Colonic mucosa (tissue), 4 donors: ENCODE results near the gene PLCD1. TPM values are rescaled to one million over a fixed set of nuclear protein-coding genes. Genes with fewer than 3 reads are reported as not detected.

ENCODE experiments used
- DNase-seq: peaks from one replicate; pipeline ENCODE4 v3.0.0-alpha.2; 2020
- H3K27ac ChIP-seq: fragments of 200-600 bp; one replicate; pipeline ENCODE4 v1.8.0; 2021
- H3K27me3 ChIP-seq: fragments of 200-600 bp; one replicate; pipeline ENCODE4 v1.8.0; 2021
- H3K36me3 ChIP-seq: fragments of 200-600 bp; one replicate; pipeline ENCODE4 v1.8.0; 2021
- H3K4me1 ChIP-seq: fragments of 200-600 bp; one replicate; pipeline ENCODE4 v1.8.0; 2021; ENCODE audit warnings: mild to moderate bottlenecking
- H3K4me3 ChIP-seq: fragments of 200-600 bp; one replicate; pipeline ENCODE4 v1.8.0; 2021
- H3K9ac ChIP-seq, 2 donors: one replicate each; pipeline ENCODE4 v1.7.0; 2013; ENCODE audit warnings: control low read depth in 2 of 2, low read depth in 2 of 2, low read length in 2 of 2
- H3K9me3 ChIP-seq: fragments of 200-600 bp; one replicate; pipeline ENCODE4 v1.8.0; 2021
- CTCF ChIP-seq: fragments of 200-600 bp; IDR thresholded peaks from one replicate; pipeline ENCODE4 v1.8.0; 2022; ENCODE audit warnings: antibody characterized with exemption, mild to moderate bottlenecking
- intact Hi-C: fragments of 100-400 bp; cut with DNase I; formaldehyde crosslinking; loops from one replicate; pipeline ENCODE4 v1.14.1; 2022
- total RNA-seq, 2 donors: library from RNA; stranded (reverse); fragmentation: NEBNext Ultra II Directional in 1 of 2; extraction: Animal tissue kit (Norgen Biotek cat#: 25700) in 1 of 2; gene quantifications; one replicate each; pipeline ENCODE4 v1.2.1, GENCODE V29; 2021
- donor health status: healthy.
- donor health status: DM: no; HTN: no; CAD: no.
- donor health status: DM: no; HTN: no; CAD: no.

Gene PLCD1
- total RNA-seq, 2 donors from 2014 or later, result 46.8 to 70.0 TPM

- no peaks in the 10 kb centered on the region for H3K36me3 ChIP-seq
- TF ChIP-seq CTCF, result no peak
- H3K4me1 ChIP-seq, result peaks cover 22% of the 10 kb centered on the region
- no peak overlapping the region for H3K9ac ChIP-seq
- intact Hi-C loops, result no loop called here
- H3K9me3 ChIP-seq, result no peaks in the 10 kb centered on the region
- no peaks in the 10 kb centered on the region for H3K27me3 ChIP-seq
- H3K27ac ChIP-seq, result no peak overlapping the region
- H3K4me3 ChIP-seq, result no peak overlapping the region
- no peak for DNase-seq
Observed at GRCh38 chr3:37984051-37984450, 45.4 kb downstream of the PLCD1 start.

DNA sequence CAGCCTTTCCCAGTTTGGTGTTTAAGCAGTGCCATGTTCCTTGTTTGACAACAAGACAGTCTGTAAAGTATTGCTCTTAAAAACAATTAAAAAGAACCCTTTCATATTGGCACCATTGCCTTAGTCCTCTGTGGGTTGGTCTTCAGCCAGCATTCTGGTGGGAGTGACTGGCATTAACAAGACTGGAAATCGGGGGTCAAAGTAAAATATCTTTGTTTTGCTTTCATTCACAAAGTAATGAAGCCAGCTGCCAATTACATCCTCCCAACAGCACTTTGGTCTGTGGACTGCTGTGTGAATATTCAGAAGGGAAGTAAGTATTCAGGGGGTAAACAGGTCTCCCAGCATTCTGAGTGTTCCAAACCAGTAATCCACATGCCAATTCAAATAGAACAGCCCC, 47.1 kb downstream of the PLCD1 start:
- TF ChIP-seq CTCF, result no peak
- intact Hi-C loops, result no loop called here
- Histone ChIP-seq H3K36me3 (no peaks in the 10 kb centered on the region), H3K9me3 (no peaks in the 10 kb centered on the region), H3K27ac (no peak overlapping the region), H3K4me3 (no peak overlapping the region), H3K4me1 (peaks cover 14% of the 10 kb centered on the region), H3K9ac (no peak overlapping the region), H3K27me3 (no peaks in the 10 kb centered on the region)
- no peak for DNase-seq

DNA sequence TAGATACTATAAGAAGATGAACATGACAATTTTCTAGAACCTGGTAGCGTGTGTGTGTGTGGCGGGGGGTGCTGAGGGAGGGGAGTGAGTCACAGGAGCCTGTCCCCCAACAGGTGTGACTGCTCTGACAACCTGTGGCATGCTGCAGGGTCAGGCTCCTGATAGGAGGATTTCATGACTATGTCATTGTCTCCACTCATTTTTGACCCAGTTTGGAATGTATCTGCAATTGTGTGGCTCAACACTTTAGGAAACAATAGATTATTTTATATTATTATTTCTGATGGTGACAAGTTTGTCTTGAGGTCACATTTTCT, 48.1 kb downstream of the PLCD1 start:
- Histone ChIP-seq H3K27ac (no peak overlapping the region), H3K9ac (no peak overlapping the region), H3K4me3 (no peak overlapping the region), H3K36me3 (no peaks in the 10 kb centered on the region), H3K4me1 (peaks cover 7% of the 10 kb centered on the region), H3K9me3 (no peaks in the 10 kb centered on the region), H3K27me3 (no peaks in the 10 kb centered on the region)
- intact Hi-C loops, result no loop called here
- TF ChIP-seq CTCF, result no peak
- DNase-seq, result no peak

GRCh38 chr3:37980462-37981347, 48.7 kb downstream of the PLCD1 start:
- Histone ChIP-seq H3K36me3 (no peaks in the 10 kb centered on the region), H3K9ac (no peak overlapping the region), H3K4me3 (no peak overlapping the region), H3K27ac (no peak overlapping the region), H3K27me3 (no peaks in the 10 kb centered on the region), H3K9me3 (no peaks in the 10 kb centered on the region), H3K4me1 (peaks cover 1% of the 10 kb centered on the region)
- intact Hi-C loops, result no loop called here
- DNase-seq, result no peak
- TF ChIP-seq CTCF, result no peak

- Histone ChIP-seq H3K9me3 (no peaks in the 10 kb centered on the region), H3K27ac (no peak overlapping the region)
- intact Hi-C loops, result loop anchor here (10.0 kb wide), 1 partner anchor 135 kb away; no protein-coding TSS in a partner anchor
Observed at GRCh38 chr3:37979541-37980461, 49.6 kb downstream of the PLCD1 start.

More at GRCh38 chr3:37979541-37980461, 49.6 kb downstream of the PLCD1 start:
- no peaks in the 10 kb centered on the region for H3K27me3 ChIP-seq
- no peak for DNase-seq
- no peak for TF ChIP-seq CTCF
- H3K4me1 ChIP-seq, result no peaks in the 10 kb centered on the region
- H3K9ac ChIP-seq, result no peak overlapping the region
- no peak overlapping the region for H3K4me3 ChIP-seq
- no peaks in the 10 kb centered on the region for H3K36me3 ChIP-seq
